CMK (cell line): ENCODE results near the gene GARIN5A.
"Not testable (repeated sequence)": the region's sequence is repeated elsewhere in the genome, so short reads cannot be mapped to it uniquely, and the experiment has no call there.

Experiments used
- DNase-seq: peaks from one replicate; pipeline ENCODE4 v3.0.0-alpha.2; 2010; ENCODE audit warnings: low read depth

The GARIN5A gene

DNA sequence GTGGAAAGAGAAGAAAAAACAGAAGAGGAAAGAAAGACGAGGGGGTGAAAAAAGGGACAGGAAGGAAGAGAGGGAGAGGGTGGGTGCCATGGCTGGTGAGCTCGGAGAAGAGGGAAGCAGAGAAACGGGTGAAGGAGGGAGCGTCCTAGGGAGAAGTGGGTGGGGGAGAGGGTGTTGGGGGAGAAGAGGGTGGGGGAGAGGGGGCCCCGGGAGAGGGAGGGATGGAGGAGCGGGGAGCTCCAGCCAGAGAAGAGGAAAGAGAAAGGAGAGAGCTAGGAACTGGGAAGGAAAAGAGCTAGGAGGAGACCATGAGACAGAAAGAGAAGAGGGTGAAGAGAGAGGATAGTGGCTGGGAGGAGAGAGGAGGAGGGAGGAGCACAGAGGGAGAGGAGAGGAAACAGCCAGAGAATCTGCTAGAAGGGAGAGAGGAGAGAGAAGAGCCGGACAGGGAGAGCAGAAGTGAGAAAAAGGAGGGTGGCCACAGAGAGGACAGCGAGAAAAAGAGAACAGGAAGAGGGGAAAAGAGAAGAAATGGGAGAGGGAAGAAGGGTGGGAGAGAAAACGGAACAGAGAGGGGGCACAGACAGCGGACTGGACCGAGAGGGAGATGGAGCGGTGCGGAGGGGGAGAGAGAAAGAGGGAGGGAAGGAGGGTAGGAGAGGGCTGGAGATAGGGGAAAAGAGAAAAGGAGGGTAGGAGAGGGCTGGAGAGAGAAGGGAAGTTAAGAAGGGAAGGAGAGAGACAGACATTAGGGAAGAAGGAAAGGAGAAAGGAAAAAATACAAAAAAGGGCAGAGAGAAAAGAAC lies 11.9 kb upstream of the GARIN5A start:
- DNase-seq = no peak

DNA sequence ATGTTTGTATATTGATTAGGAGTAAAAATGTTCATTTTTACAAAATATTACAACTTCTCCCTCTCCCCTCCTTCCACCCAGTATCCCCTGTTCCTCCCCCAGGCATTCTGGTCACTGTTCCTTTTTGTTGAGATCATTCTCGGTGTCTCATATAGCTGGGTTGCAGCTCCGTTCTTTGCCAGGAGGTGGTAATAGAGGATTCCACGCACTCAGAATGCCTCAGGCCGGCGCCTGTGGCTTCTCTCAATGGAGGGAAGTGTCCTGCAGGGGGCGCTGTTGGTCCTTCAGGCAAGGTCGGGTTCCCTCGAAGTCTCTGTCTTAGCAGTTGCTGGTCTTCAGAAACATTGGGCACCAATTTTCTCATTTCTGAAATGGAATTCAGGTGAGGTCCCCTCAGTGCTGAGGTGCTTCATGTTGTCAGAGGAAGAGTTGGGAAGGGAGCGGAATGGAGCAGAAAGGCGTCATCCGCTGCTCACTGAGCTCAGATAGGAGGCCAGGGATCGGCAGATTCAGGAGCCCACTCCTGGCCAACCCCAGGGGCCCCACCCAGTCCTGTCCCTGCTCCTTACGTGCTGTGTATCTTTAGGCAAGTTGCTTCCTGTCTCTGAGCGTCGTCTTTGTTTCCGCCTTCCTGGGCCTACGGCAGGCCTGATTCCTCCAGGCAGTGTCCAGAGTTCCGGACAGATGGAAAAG lies 10.3 kb upstream of the GARIN5A start:
- DNase-seq = peak; percentile 69

DNA sequence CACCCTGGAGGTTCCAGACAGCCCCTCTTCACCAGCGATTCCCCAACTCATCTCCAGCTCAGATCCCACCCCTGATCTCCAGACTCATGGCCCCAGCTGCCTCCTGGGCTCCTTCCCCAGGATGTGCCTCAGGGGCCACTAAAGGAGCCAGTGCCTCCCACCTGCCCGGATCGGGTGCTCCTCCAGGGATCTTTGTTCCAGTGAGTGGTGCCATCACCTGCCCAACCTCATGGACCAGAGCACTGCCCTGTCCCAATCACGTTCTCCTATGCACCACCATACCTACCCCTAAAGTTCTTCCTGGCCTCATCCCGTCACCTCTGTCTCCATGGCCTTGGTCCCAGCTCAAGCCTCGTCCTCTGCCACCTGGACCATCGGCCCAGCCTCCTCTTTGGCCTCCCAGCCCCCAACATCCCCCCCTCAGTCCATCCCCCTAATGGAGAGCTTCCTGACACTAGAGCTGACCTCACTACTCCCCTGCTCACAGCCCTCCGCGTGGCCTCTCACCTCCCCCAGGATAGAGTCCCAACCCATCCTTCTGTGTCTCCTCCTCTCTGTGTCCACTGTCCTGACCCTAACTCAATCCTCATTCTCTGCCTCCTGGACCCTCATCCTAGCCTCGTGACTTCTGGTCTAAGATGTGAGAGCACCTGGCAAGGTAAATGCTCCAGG lies 8.8 kb upstream of the GARIN5A start:
- no peak for DNase-seq

DNA sequence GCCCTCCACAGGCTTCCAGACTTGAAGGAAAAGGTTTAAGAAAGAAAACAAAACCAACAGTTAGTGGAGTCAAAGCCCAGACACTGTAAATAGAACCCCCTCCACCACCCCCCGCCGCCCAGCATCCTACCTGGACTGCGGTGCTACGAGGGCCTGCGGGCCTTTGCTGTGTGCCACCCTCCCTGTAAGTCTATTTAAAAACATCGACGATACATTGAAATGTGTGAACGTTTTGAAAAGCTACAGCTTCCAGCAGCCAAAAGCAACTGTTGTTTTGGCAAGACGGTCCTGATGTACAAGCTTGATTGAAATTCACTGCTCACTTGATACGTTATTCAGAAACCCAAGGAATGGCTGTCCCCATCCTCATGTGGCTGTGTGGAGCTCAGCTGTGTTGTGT lies 6.3 kb upstream of the GARIN5A start:
- no peak for DNase-seq

DNA sequence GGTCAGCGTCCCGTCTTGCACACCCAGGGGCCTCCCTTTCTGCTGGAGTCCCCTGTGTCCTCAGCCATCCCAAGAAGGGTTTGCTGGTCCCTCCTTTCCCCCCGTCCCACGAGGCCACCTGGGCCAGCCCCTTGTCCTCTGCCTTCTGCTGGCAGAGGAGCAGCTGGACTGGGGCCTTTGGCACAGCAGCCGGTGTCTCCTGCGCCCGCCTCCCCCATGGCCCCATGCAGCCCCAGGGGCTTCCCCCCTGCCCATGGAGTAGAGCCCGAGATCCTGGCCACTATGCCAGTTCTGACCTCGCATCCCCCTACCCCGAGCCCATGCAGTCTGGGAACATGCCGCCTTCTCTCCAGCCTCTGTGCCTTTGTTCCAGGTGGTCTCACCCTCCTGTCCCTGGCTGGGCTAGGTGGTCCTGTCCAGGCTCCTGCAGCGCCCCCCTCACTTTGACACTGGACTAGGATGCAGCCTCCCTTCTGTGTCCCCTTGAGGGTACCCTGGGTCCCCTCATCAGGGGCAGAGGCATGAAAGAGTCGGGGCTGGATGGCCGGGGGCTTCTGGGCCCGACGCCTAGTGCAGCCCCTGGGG lies 5.7 kb upstream of the GARIN5A start:
- no peak for DNase-seq

DNA sequence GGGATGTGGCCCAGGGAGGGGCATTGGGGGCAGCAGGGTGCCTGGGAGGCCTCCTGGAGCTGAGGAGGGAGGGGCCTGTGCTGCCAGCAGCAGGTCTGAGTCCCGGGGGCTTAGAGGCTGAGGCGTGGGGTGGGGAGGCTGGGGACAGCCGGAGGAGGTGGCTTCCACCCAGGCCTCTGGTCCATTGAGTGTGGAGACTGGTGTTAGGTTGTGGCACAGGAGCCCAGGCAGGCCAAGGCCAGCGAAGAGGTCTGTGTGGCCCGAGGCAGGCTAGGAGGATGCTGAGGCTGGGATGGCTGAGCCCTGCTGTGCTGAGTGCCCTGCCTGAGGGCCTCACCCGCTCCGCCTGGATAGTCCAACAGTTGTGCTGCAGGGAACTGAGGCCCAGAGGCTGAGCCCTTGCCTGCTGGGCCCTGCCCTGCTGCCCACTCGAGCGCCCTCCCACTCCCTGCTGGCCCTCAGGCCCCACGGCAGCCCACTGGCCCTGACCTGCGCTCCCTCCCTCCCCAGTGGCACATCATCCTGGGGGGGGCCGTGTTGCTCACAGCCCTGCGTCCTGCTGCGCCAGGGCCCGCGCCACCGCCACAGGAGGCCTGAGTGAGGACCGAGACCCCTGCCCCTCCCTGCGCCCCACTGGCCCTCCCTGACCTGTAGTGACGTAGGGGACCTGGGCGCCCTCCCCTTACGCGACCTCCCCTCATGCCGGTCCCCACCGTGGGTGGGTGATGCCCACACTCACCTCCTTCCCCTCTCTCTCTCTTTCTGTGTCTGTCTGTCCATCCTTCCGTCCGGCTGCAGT lies 4.9 kb upstream of the GARIN5A start:
- no peak for DNase-seq

DNA sequence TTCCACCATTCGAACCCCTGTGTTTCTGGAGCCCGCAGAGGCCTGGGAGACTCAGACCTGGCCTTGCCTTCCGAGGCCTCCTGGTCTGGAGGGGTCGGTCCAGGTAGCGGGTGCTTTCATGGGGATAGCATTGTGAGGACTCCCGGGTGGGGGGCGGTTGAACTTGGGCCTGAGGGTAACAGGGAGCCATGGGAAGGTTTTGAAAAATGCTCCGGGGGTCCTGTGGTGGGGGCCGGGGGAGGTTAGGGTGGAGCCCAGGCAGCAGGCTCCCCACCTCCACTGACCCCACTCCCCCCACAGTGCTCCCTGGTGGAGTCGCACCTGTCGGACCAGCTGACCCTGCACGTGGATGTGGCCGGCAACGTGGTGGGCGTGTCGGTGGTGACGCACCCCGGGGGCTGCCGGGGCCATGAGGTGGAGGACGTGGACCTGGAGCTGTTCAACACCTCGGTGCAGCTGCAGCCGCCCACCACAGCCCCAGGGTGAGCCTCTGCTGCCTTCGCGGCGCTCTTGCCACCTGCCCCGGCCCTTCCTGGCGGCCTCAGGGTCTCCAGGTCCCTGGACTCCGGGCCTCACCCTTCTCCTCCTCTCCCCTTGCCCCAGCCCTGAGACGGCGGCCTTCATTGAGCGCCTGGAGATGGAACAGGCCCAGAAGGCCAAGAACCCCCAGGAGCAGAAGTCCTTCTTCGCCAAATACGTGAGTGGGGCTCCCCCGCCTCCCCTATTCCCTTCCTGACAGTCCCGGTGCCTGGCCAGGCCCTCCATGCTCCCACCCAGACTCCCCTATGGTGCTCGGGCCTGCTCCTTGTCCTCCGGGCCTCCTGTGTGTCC lies 3.8 kb upstream of the GARIN5A start:
- no peak for DNase-seq

DNA sequence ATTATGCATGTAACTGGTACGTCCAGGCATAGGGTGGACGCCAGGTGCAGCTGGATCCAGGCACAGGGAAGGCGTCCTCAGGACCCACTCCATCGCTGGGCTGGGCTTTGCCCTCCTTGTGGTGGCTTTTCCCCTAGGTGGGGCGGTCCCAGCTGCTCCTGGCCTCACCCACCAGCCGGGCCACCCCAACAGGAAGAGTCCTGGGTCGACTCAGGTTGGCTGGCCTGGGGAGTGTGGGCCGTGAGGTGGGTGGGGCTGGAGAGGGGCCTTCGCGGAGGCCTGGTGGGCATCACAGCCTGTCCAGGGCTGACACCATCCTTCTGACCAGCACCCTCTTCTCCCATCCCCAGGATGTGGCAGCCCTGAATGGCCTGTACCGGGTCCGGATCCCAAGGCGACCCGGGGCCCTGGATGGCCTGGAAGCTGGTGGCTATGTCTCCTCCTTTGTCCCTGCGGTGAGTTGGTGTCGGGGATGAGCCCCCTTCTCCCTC lies 3.2 kb upstream of the GARIN5A start:
- DNase-seq = no peak

DNA sequence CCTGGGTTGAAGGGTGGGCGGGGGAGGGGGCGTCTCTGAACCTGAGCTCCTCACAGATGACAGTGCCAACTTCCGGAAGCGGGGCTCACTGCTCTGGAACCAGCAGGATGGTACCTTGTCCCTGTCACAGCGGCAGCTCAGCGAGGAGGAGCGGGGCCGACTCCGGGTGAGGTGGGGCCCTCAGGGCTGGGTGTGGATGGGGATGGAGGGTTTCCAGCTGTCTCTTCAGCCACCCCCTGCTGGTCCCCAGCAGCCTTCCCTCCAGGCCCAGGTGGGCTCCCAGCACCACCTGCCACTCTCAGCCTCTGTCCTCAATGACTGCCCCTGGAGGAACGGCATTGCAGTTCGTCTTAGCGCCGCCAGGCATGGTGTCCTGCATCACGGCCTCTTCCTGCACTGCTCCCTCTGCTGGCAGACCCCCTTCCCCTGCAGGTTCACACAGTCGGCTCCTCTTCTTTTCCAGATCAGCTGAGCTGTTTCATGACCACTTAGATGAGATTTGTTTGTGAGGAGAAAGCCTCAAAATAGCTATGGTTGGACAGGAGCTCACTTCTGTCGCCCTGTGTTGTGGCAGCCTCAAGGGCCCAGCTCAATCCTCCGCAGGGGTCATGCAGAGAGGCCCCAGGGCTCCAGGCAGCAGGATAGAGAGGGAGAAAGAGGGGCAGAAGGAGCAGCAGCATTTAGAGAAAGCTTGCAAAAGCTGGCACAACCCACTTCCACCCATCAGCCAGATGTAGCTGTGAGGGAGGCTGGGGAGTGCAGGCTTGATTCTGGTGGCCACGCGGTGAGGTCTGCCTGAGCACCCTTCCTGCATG lies 2.5 kb upstream of the GARIN5A start:
- no peak for DNase-seq

DNA sequence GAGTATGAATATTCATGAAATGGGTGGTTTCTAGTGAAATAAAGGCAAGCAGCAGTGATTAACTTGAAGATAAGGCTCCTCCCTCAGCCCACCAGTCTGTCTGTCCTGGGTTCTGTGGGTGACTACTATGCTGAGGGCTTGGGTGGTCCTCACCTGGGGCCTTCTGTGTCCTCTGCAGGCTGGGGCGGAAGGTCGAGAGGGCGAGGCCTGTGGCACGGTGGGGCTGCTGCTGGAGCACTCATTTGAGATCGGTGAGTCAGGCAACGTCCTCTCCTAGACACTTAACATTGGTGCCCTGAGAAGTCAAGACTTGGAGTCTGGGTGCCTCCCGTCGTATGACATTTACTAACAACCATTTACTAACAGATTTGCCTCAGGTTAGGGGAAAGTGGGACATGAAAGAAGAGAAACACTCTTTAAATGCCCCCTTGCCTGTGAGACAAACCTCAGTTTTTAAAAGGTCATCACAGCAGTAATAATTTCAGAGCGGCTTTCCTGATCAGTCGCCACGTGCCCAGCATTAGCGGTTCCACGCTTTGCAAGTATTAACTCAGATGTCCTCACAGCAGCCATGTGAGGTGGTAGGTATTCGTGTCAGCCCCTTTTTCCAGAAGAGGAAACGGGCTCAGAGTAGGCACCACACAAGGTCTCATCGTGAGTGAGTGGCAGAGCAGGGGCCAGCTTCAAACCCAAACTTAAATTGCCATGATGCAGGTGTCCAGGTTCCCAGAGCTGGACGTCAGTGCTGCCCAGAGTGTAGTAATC lies 1.3 kb upstream of the GARIN5A start:
- no peak for DNase-seq

DNA sequence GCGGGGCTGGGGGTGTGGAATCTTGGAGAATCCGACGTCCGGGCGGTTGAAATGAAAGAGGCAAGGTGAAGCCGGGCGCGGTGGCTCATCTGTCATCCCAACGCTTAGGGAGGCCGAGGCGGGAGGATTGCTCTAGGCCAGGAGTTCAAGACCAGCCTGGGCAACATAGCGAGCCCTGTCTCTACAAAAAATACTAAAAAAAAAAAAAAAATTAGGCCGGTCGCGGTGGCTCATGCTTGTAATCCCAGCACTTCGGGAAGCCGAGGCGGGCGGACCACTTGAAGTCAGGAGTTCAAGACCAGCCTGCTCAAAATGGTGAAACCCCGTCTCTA lies 225 bp upstream of the GARIN5A start:
- DNase-seq = no peak

DNA sequence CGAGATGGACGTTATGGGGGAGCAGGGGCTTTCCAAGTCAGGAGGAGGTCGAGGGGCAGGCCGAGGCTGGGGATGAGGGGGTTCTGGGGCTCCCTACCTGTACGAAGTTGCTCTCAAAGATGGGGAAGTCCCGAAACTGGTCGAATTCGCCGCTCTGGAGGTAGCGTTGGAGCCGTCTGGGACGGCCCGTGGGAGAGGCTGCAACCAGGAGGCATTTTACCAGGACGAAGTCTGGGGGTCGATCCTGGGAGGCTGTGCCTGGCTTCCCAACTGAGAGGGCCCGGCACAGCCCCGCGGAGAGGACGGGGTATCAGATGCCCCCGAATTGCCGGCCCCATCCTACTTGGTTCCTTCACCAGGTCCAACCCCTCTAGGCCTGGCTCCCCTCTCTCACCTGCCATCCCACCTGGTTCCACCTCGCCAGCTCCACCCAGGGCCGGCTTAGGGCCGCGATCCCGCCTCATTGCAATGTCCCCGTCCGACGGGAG lies 868 bp downstream of the GARIN5A start:
- no peak for DNase-seq

DNA sequence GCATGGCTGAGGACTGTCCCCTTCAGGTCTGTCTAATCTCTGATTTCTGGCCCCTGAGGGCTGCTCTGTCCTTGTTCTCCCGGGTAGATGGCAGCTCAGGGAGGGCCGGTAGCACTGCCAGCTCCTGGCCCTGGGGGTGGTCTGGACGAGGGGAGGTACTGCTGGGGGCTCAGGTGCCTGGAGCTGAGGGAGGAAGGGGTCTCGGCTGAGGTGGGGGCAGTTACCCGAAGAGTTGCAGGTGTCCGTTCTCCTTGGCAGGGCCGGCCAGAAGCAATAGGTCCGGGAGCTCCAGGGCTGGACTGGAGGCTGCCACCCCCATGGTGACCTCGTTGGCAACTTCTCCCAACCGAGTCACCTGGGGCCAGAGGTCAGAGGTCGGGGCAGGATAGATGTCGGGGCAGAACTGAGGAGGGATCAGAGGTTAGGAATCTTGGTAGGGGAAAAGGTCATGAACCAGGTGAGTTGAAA lies 1.5 kb downstream of the GARIN5A start:
- DNase-seq = no peak

DNA sequence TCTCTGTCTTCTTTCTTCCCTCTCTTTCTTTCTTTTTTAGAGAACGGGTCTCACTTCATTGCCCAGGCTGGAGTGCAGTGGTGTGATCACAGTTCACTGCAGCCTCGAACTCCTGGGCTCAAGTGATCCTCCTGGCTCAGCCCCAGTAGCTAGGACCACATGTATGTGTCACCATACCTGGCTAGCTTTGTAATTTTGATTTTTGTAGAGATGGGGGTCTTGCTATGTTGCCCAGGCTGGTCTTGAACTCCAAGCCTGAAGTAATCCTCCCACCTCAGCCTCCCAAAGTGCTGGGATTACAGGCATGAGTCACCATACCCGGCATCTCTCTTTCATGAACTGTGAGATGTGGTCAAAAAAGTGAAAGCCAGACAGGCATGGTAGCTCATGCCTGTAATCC lies 3.3 kb downstream of the GARIN5A start:
- DNase-seq = not testable (repeated sequence)

DNA sequence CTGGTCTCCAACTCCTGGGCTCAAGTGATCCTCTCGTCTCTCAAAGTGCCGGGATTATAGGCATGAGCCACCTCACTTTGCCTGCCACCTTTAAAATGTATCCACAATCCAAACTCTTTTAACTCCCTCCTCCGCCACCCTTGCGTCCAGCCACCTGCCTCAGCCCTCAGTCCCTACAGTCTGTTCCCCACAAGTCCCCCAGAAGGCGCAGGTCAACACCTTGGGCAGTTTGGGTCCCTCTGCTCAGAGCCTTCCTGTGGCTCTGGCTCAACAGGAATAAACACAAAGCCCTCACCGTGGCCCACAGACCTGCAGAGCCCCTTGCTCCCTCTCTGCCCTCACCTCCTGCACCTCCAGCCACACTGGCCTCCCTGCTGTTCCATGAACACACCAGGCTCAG lies 7.8 kb downstream of the GARIN5A start:
- DNase-seq = no peak

DNA sequence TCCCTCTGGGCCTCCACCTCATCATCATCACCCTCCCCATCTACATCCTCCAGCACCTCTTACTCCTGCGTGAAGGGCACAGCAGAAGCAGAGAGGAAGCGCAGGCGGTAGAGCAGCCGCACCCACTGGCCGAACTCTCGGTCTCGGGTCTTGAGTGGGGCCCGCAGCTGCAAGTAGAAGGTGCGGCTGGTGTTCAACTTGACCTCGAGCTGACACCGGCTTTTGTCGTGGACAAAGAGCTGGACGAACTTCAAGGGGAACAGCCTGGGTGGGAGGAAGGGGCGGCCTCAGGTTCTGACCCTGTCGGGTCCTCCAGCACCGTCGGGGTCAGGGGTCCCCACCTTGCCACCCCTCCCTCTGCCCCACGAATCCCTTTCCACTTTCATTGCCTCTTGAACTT lies 9.1 kb downstream of the GARIN5A start:
- no peak for DNase-seq

DNA sequence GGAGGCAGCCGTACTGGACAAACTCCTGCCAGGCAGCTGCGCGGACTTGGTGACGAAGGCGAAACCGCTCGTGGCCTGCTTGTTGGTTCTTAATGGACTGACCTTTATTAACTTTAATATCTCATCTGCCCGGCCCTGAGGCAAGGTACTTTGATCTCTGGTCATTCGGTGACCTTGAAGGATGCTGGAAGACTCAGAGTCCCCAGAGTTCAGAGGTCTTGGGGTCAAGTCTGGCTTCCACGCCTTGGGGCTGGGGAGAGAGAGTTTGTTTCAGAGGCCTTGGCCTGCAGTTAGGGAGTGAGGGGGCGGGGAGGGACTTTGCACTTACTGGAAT lies 10.0 kb downstream of the GARIN5A start:
- DNase-seq = no peak

DNA sequence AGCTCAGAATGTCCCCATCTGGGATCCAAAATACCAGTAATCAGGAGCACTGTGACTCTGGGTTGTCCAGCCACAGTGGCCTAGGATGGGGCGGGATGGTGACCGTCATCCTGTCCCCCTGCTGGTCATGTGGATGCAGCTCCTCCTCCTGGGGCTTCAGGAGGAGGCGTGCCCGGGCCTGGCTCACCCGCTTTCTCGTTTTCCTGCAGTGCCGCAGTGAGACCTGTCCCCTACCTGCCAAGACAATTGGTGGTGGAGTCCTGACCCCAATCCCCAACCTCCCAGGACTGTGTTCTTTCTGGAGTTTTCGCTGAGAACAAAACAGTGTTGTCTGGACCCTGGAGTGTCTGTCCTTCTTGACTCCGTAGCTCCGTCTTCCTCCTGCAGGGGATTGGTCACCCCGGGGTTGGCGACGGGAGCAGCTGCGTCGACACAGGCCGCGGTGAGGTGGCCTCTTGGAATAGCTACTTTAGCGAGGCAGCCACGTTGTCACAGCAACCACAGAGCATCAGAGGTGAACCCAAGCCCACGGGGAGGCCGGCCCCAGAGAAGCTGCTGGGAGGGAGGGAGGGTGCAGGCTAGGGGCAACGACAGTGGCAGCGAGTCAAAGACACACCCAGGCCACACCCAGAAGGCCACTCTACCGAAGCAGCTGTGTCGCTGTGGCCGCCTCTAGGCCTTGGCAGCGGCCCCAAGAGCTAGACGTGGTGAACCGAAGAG lies 10.5 kb downstream of the GARIN5A start:
- no peak for DNase-seq

DNA sequence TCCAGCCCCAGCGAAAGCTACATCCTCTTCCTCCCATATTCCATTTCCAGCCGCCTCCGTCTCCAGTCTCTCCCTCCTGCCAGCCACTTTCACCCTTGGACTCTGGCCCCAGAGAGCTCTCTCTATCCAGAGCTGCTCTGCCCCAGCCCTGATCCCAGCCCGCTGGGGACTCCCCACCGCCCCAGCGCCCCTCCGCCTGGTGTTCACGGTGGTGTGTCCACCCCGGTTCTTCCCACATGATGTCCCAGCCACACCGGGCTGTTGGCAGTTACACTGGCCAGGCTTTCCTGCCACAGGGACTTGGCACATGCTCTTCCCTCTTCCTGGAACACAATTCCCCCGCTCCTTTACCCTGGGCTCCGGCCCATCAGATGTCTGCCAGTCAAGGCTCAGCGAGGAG lies 11.6 kb downstream of the GARIN5A start:
- DNase-seq = no peak
